Measurements from ENCODE around the gene PDE6A. TPM values are rescaled to one million over a fixed set of nuclear protein-coding genes. Genes with fewer than 3 reads are reported as not detected.

PDE6A gene
- total and polyA plus RNA-seq, 9 of the 15 experiments (the other 6 are each of a cell fraction or from before 2014, with no cell fraction given) = 0.01 to 0.04 (median 0.01) TPM; not detected in 6

- TF ChIP-seq PATZ1 (CRISPR knock-in tag; IDR thresholded peaks at IDR 0.05; ENCODE audit: borderline replicate concordance) (no peak), MTA3 (IDR thresholded peaks at IDR 0.05; ENCODE audit: borderline replicate concordance) (peak; percentile 78; the same call in 1 of the 2 replicates), ZNF224 (CRISPR knock-in tag; IDR thresholded peaks at IDR 0.05) (no peak), CEBPZ (IDR thresholded peaks at IDR 0.05; ENCODE audit: borderline replicate concordance, low read depth, low read length) (no peak), CGGBP1 (CRISPR knock-in tag; IDR thresholded peaks at IDR 0.05) (no peak), ZNF3 (CRISPR knock-in tag; IDR thresholded peaks at IDR 0.05) (no peak), CREB3 (tag; conservative IDR thresholded peaks at IDR 0.05; ENCODE audit: low read depth) (no peak; the same call in 1 of the 2 replicates), NR0B1 (IDR thresholded peaks at IDR 0.05; ENCODE audit: partially characterized antibody) (no peak), ZNF277 (CRISPR knock-in tag; IDR thresholded peaks at IDR 0.05; ENCODE audit: borderline replicate concordance) (no peak), RBM34 (IDR thresholded peaks at IDR 0.05; ENCODE audit: borderline replicate concordance, insufficient read depth, low read length) (no peak), ESRRB (CRISPR knock-in tag; IDR thresholded peaks at IDR 0.05; ENCODE audit: borderline replicate concordance) (no peak), ETS1 (conservative IDR thresholded peaks at IDR 0.05; ENCODE audit: control insufficient read depth, low read depth, low read length) (no peak), KAT8 (IDR thresholded peaks at IDR 0.05; ENCODE audit: low read depth) (no peak), CBFB (CRISPR knock-in tag; IDR thresholded peaks at IDR 0.05) (no peak), CHD1 (IDR thresholded peaks at IDR 0.05; ENCODE audit: low read length) (no peak), ZNF134 (CRISPR knock-in tag; conservative IDR thresholded peaks at IDR 0.05) (no peak)
These were observed 4.5 kb downstream of the PDE6A start (continued) for GRCh38 chr5:149940077-149940574.
